NT2/D1 (cell line): Measurements from ENCODE around the gene UBE2F.

Experiments used
- SUZ12 ChIP-seq: IDR thresholded peaks from 2 replicates; pipeline ENCODE4 v1.6.1; 2011; ENCODE audit not compliant: insufficient read length, insufficient read depth; ENCODE audit errors: extremely low read depth
- YY1 ChIP-seq: IDR thresholded peaks from 2 replicates; pipeline ENCODE4 v1.6.1; 2011; ENCODE audit not compliant: insufficient read length, insufficient read depth
- ZNF274 ChIP-seq: IDR thresholded peaks from 2 replicates; pipeline ENCODE4 v1.6.1; 2011; ENCODE audit warnings: mild to moderate bottlenecking, low read depth, low read length

DNA sequence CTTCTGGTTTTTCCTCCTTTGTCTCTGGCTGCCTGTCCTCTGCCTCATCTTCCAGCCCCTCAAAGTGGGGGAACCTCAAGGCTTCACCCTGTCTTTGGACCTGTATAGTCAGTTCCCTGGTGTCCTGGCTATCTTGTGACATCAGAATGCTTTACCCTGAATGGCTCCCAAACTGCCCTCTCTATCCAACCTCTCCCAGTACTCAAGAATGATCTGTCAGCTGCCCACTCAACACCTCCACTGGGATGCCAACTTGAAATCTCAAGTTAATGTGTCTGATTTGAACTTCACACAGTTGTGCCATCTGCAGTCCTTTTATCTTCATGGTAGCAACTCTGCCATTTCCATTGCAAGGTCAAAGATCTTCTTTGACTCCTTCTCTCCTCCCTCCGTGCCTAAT is 43.8 kb downstream of the UBE2F start:
- TF ChIP-seq YY1 = no peak
- TF ChIP-seq ZNF274 = no peak
- TF ChIP-seq SUZ12 = no peak
